Stimulated activated CD4-positive, alpha-beta T cell treated with anti-CD3 and anti-CD28 coated beads, Interleukin-12 subunit alpha, Interleukin-12 subunit beta, amount 100 ng/mL, for 24 hours (primary cell): ENCODE results near the gene ADGRA3.

ENCODE experiments used
- DNase-seq, 2 experiments: peaks; one replicate each; pipeline ENCODE4 v3.0.0-alpha.2; 2020; ENCODE audit warnings: low read depth in 2 of 2

Gene ADGRA3

GRCh38 chr4:22508376-22508775, 7.5 kb downstream of the ADGRA3 start:
- no peak for DNase-seq

DNA sequence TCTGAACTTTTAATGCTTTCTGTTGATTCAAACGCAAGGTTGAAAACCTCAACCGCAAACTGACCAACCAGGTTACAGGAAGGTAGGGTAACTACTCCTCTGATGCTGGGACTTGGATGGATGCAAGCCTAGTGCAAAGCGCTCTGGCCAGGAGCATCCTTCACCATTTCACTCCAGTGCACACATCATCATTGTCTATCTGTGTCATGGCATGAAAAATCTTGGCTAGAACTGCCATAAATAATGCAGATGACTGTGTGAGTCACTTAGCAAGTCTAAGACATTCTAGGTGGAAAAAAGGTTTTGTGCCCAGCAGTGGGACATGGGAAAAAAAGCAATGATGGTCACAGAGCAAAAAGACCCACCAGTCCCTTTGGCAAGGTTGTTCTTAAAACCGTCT, 10.9 kb downstream of the ADGRA3 start:
- DNase-seq = no peak

DNA sequence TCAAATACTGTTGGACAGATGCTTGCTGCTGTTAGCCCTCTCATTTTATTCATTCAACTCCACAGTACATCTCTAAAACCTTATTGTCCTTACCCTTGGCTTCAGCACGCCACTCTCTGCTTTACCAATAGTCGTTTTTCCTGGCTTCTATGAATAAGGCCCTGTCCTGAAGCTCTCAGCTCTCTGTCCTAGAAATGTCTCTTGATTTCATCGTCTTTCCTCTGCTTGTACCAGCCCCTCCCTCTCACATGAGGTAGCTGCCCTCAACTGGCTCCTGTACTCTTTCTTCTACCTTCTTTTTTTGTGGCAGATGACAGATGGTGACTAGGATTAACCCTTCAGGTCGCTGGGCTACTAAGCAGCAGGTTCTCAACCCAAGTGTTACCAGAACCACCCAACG, 11.4 kb downstream of the ADGRA3 start:
- DNase-seq = no peak

DNA sequence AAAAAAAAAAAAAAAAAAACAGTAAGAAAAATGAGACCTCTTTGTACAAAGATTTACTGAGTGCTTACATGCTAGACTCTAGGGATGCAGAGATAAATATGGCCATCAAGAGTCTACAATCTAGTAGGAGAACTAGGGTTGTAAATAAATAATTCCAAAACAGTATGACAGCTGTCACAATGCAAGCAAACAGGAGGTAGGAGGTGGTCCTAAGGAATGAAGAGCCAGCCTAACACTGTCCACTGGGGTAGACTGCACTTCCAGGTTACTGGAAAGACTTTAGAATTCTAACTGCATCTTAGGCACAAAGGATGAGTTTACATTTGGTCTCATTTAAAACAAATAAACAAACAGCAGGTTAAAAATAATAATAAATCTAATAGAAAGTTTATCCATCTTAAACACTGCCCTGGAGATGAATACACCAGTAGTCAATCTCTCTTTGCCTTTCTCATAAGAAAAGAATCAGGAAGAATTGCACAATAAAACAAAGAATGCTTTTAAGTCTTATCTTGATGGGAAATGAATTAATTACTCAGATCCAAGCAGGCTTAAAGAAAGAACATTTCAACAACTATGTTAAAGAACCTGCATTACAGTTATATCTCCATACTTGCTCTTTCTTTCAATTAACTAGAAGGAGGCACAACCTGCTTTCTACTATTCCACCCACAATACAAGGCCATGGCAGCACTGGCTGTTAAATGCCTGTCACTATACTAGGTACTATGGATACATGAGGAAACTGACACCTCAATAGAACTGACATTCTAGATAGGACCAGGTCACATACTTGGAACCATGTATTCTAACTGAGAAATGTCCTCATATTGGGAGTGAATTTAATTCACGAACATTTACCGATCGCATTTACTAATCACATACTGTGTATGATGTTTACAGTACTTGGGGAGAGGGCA, 12.7 kb downstream of the ADGRA3 start:
- no peak for DNase-seq

GRCh38 chr4:22501715-22502095, 14.2 kb downstream of the ADGRA3 start:
- DNase-seq = no peak

DNA sequence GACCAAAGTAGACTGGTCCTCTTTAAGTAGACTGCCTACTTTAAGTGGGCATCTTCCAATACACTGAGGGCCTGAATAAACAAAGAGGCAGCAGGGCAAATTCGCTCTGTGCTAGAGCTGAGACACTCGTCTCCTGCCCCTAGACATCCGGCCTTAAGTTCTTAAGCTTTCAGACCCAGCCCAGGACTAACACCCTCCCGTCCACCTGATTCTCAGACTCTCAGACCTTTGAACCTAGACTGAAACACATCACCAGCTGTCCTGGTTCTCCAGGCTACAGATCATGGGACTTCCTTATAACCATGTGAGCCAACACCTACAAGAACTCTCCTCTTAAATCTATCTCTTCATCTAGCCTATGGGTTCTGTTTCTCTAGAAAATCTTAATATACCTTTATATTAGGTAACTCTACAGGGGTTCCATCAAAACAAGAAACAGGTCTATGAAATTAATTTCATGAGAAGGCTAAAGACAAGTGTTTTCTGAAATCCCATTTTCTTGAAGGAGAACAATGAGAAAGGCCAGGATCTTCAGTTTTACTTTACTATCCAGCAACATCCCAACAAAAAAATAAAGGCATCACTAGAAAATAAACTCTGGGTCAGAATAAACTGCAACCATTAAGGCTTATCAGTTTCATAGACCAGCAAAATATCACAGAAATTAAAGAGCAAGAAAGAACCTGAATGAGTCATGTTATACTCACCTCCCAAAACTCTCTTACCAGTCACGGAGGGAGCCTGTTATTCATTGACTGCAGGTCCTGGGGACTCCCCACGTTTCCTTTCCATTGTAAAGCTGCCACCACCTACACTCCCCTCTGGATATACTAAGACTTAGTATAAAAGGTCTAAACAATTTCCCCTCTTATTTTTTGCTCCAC, 14.8 kb downstream of the ADGRA3 start:
- DNase-seq = peak; percentile 10 to 16

DNA sequence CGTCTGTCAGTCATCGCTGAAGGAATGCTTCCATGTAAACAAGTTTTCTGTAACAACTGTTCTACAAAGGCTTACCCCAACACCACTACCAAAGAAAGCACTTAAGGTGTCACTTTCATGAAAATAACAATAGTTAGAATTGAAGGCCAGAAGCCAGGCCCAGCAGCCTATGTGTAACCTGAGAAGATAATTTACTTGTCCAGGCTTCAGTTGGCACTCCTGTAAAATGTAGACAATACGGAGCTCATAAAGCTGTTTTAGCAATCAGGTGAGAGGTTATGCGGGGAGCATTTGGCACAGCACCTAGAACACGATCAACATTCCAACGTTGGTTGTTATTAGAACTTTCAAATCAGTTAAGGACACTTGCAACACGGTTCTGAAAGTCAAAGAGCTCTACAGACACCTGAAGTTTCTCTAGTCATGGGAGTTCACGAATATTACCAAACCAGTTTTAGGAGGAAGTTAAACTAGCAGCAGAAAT, 15.7 kb downstream of the ADGRA3 start:
- DNase-seq = no peak

DNA sequence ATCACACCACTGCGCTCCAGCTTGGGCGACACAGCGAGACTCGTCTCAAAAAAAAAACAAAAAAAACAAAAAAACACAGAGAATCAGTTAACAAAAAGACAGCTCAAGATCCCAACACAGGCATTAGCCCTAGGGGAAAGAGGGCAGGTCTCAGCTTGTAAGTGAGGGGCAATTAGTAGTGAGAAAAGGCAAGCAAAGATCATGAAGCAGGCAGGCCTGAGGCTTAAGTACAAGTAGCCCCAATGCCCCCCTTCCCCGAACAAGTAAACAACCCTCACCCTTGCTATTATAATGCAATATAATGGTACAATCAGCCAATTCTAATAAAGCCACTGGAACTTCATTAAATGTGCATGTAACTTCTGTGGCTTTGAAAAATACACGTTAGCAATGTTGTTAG, 17.0 kb downstream of the ADGRA3 start:
- DNase-seq = no peak

DNA sequence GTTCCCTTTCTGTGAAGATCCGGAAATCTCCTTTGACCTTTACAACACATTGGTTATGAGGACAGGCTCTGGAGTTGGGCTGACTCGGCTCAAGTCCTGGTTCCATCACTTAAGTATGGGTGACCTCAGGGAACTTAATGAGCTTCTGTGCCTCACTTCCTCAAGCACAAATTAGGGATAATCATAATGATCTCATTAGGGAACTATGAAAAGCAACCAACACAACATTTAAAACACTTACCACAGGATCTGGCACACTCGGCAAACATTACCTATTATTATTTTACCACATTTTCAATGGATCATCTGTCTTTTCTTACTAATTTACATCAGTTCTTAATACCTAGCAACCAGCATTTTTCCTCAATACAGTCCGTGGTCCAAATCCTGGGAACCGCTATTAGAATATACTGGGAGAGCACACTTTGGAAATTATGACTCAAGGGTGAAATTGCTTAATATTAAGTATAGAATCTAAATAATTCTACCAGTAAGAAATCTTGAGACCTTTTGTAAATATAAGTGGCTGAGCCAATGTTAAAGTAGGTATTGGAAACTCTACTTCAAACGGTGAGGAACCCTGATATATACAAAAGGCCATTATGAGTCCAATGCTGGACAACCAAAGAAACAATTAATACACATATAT, 19.6 kb downstream of the ADGRA3 start:
- no peak for DNase-seq

GRCh38 chr4:22493523-22493922, 22.3 kb downstream of the ADGRA3 start:
- no peak for DNase-seq

GRCh38 chr4:22492987-22493386, 22.9 kb downstream of the ADGRA3 start:
- DNase-seq = no peak

GRCh38 chr4:22491939-22492338, 23.9 kb downstream of the ADGRA3 start:
- DNase-seq = no peak

DNA sequence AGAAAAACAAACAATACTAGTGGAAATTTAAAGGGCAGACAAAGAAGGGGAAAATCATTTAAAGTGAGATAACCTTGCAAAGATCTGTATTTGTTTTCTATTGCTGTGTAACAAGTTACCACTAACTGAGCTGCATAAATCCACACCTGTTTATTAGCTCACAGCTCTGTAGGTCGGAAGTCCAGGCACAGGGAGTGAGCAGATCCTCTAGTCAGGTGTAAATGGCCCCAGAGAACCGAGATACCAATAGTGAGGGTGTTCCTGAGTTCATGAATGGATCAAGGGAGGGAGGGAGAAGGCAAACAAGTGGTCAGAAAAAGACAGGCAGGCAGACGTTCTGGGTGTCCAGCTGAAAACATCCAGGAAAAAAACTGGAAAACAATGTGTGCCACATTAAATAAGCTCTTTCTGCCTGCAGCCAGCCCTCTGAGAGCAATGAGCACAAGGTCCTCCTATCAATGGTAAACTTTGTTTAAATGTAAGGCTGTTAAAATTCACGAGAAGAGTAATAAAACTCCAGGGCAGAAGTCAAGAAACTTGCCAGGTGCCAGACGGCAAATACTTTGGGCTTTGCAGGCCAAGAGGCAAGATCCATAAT, 25.0 kb downstream of the ADGRA3 start:
- DNase-seq = no peak

GRCh38 chr4:22488106-22488505, 27.8 kb downstream of the ADGRA3 start:
- no peak for DNase-seq

GRCh38 chr4:22487328-22487727, 28.5 kb downstream of the ADGRA3 start:
- DNase-seq = no peak

- no peak for DNase-seq
Measured at GRCh38 chr4:22486276-22486675, 29.6 kb downstream of the ADGRA3 start.

- no peak for DNase-seq
Measured at GRCh38 chr4:22485737-22486136, 30.1 kb downstream of the ADGRA3 start.

DNA sequence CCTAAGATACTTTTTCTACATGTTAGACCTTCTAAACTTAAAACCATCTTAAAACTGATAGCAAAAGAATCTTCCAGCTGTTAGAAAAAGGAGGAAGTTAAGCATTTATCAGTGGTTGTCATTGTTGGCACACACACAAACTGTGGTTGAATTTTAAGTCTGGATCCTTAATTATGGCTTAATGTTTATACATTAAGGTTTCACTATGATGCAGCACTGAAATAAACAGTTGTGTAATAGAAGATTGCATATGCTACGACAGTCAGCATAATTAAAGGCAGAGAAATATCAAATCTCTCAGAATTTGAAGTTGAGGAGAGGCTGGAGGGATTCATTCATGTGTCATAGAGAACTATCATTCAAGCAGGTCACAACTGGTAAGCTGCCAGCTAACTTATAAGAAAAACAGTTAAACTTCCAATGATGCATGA, 32.3 kb downstream of the ADGRA3 start:
- DNase-seq = no peak

DNA sequence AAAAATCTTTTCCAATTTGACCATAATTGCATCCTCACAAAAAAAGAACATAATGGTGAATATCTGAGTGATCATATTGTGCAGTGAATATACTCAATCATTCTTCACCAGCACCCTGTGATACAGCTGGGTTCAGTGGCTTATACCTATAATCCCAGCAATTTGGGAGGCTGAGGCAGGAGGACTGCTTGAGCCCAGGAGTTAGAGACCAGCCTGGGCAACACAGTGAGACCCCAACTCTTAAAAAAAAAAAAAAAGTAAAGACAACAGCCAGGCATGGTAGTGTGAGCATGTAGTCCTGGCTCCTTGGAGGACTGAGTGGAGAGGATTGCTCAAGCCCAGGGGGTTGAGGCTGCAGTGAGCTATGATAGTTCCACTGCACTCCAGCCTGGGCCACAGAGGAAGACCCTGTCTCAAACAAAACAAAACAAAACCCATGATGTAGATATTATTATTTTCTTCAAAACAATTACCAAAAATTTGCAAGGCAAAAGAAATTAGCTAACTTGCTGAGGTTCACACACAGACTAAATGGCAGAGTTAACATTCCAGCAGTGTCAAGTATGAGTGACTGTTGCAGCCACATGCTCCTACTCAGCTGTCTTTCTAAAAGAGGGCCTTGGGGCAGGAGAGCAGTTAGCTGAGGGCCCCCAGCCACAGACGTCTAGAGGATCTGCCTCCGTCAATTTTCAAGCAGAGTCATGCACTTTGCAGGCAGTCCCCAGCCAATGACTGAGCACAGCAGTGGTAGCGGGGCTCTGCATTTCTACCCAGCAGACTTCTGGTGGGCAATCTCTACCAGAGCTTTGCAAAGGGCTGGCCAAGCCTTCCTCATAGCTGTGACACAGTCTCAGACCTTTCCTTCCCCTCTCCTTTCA, 33.4 kb downstream of the ADGRA3 start:
- no peak for DNase-seq

DNA sequence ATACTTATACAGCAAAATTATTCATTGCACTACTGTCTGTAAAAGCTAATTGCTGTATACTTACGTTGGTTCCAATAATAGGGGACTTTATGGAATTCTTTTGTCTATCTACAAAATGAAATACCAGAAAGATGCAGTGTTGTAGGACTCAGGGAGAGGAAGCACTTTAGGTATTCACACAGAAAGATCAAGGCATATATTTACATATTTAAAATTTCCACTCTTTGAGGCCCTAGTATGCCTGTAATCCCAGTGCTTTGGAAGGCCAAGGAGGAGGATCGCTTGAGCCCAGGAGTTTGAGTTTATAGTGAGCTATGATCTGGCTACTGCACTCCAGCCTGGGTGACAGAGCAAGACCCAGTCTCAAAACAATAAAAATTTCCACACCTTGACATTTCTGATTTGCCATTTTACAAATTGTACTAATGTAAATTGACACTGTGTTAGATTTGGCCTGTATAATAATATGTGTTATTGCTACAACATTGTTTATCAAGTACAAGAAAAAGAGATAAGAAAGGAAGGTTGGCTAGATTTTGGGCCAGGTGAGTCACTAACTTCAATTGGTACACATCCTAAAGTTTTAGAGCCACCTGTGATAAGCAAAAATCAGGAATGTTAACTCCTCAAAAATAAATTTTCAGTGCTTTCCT, 35.1 kb downstream of the ADGRA3 start:
- DNase-seq = no peak
